IMR-90 (cell line): ENCODE measurements around the gene SLC16A5. TPM values are rescaled to one million over a fixed set of nuclear protein-coding genes. Genes with fewer than 3 reads are reported as not detected.
"Not testable (repeated sequence)": the region's sequence is repeated elsewhere in the genome, so short reads cannot be mapped to it uniquely, and the experiment has no call there.

Source experiments
- ATAC-seq: fragments of 200-7000 bp; cut with Tn5 transposase; 2 replicates; pipeline ENCODE4 v1.9.1; 2020; ENCODE audit warnings: low read depth, mild to moderate bottlenecking, moderate library complexity
- BruUV-seq: library from RNA; stranded (reverse); fragments of 400-500 nt; replicated peaks from 2 replicates; lab custom pipeline; 2021; lab: Mats Ljungman, UMichigan
- CTCF ChIA-PET: fragments of 300-600 bp; formaldehyde crosslinking; extraction: SDS; loops from one replicate; lab custom pipeline; 2021; ENCODE audit warnings: antibody characterized with exemption; lab: Yijun Ruan, JAX
- POLR2A ChIA-PET: fragments of 300-600 bp; sonication (Branson Sonifier 250); formaldehyde crosslinking; loops from one replicate; lab custom pipeline; 2022; ENCODE audit warnings: antibody characterized with exemption; ENCODE audit not compliant: unreplicated experiment; lab: Charles Lee
- DNase-seq: peaks from one replicate; pipeline ENCODE4 v3.0.0; 2013
- H2AFZ ChIP-seq: replicated peaks from 2 replicates; pipeline ENCODE3; 2013; ENCODE audit warnings: low read length, mild to moderate bottlenecking; ENCODE audit not compliant: poor library complexity
- H2AK5ac ChIP-seq: 2 replicates; pipeline ENCODE4 v1.6.1; 2013; ENCODE audit warnings: low read depth, low read length, inconsistent platforms
- H2AK9ac ChIP-seq: replicated peaks from 2 replicates; pipeline ENCODE3; 2013; ENCODE audit warnings: mild to moderate bottlenecking, low read depth, low read length, moderate library complexity; ENCODE audit not compliant: poor library complexity
- H2BK120ac ChIP-seq: 2 replicates; pipeline ENCODE4 v1.6.1; 2013; ENCODE audit warnings: low read depth, low read length, inconsistent platforms
- H2BK15ac ChIP-seq: 3 replicates; pipeline ENCODE4 v1.6.1; 2013; ENCODE audit warnings: low read depth, low read length, inconsistent platforms
- H2BK20ac ChIP-seq: 2 replicates; pipeline ENCODE4 v1.6.1; 2013; ENCODE audit warnings: low read depth, mild to moderate bottlenecking, inconsistent platforms, low read length, moderate library complexity
- H2BK5ac ChIP-seq: 2 replicates; pipeline ENCODE4 v1.6.1; 2013; ENCODE audit warnings: mild to moderate bottlenecking, low read depth, low read length, inconsistent platforms; ENCODE audit not compliant: poor library complexity, severe bottlenecking
- H3K14ac ChIP-seq: replicated peaks from 2 replicates; pipeline ENCODE4 v1.6.1; 2013; ENCODE audit warnings: low read depth, low read length, inconsistent platforms
- H3K18ac ChIP-seq: 2 replicates; pipeline ENCODE4 v1.6.1; 2013; ENCODE audit warnings: low read depth, low read length, control low read depth
- H3K23ac ChIP-seq: 2 replicates; pipeline ENCODE4 v1.6.1; 2013; ENCODE audit warnings: low read depth, low read length, inconsistent platforms
- H3K27ac ChIP-seq: 2 replicates; pipeline ENCODE4 v1.5.1; 2013; ENCODE audit warnings: mild to moderate bottlenecking, control low read depth, low read length; ENCODE audit not compliant: insufficient read depth
- H3K27me3 ChIP-seq: 2 replicates; pipeline ENCODE4 v1.6.1; 2013; ENCODE audit warnings: low read length; ENCODE audit not compliant: control insufficient read depth, insufficient read depth
- H3K36me3 ChIP-seq: 2 replicates; pipeline ENCODE4 v1.6.1; 2013; ENCODE audit warnings: low read length, mixed read lengths; ENCODE audit not compliant: control insufficient read depth, insufficient read depth
- H3K4ac ChIP-seq: 2 replicates; pipeline ENCODE4 v1.6.1; 2013; ENCODE audit warnings: low read depth, low read length, inconsistent platforms
- H3K4me1 ChIP-seq: 2 replicates; pipeline ENCODE4 v1.6.1; 2013; ENCODE audit warnings: low read length, mixed read lengths; ENCODE audit not compliant: control insufficient read depth, insufficient read depth
- H3K4me2 ChIP-seq: 2 replicates; pipeline ENCODE4 v1.6.1; 2013; ENCODE audit warnings: low read depth, mild to moderate bottlenecking, control low read depth, low read length, moderate library complexity
- H3K4me3 ChIP-seq: 2 replicates; pipeline ENCODE4 v1.5.1; 2013; ENCODE audit warnings: low read depth, mild to moderate bottlenecking, control low read depth, low read length, moderate library complexity; ENCODE audit not compliant: insufficient read depth
- H3K56ac ChIP-seq: 2 replicates; pipeline ENCODE4 v1.6.1; 2013; ENCODE audit warnings: low read length, inconsistent platforms; ENCODE audit not compliant: insufficient read depth; ENCODE audit errors: extremely low read depth
- H3K79me1 ChIP-seq, 2 experiments: 2 replicates each; pipeline ENCODE4 v1.6.1; 2013; ENCODE audit warnings: low read length in 2 of 2, inconsistent platforms in 1 of 2, low read depth in 1 of 2
- H3K9ac ChIP-seq: 2 replicates; pipeline ENCODE4 v1.6.1; 2013; ENCODE audit warnings: low read depth, low read length, control low read depth
- H3K9me1 ChIP-seq: 2 replicates; pipeline ENCODE4 v1.6.1; 2013; ENCODE audit warnings: low read length, inconsistent platforms; ENCODE audit not compliant: insufficient read depth
- H3K9me3 ChIP-seq: 2 replicates; pipeline ENCODE4 v1.6.1; 2013; ENCODE audit warnings: low read length; ENCODE audit not compliant: control insufficient read depth, insufficient read depth
- H4K20me1 ChIP-seq: 2 replicates; pipeline ENCODE4 v1.6.1; 2013; ENCODE audit warnings: low read length, inconsistent platforms; ENCODE audit not compliant: insufficient read depth
- H4K5ac ChIP-seq: 2 replicates; pipeline ENCODE4 v1.6.1; 2013; ENCODE audit warnings: mild to moderate bottlenecking, low read depth, low read length, control low read depth
- H4K8ac ChIP-seq, 2 experiments: 2 replicates each; pipeline ENCODE4 v1.6.1; 2013; ENCODE audit warnings: low read depth in 2 of 2, low read length in 2 of 2, control low read depth in 1 of 2, inconsistent platforms in 1 of 2
- H4K91ac ChIP-seq: 2 replicates; pipeline ENCODE4 v1.6.1; 2013; ENCODE audit warnings: low read depth, low read length, inconsistent platforms; ENCODE audit not compliant: insufficient read depth
- ELK1 ChIP-seq: fragments of 150-350 bp; IDR thresholded peaks from 2 replicates; pipeline ENCODE4 v1.6.1; 2016; ENCODE audit warnings: low read depth, mild to moderate bottlenecking, low read length, moderate library complexity, borderline replicate concordance
- MAZ ChIP-seq: IDR thresholded peaks from 2 replicates; pipeline ENCODE4 v1.6.1; 2012; ENCODE audit warnings: low read depth, mild to moderate bottlenecking, low read length, improper control_type of control experiment, moderate library complexity, borderline replicate concordance
- RCOR1 ChIP-seq: IDR thresholded peaks from 2 replicates; pipeline ENCODE4 v1.6.1; 2012; ENCODE audit warnings: mild to moderate bottlenecking, low read length, improper control_type of control experiment; ENCODE audit not compliant: insufficient replicate concordance
- RFX5 ChIP-seq: IDR thresholded peaks from 2 replicates; pipeline ENCODE4 v1.8.0; 2012; ENCODE audit warnings: low read depth, mild to moderate bottlenecking, low read length, moderate library complexity
- WGBS, 2 experiments: methylation state at CpG; one replicate each; pipeline versions ENCODE4 v1.1.5 to v1.1.7; 2013; ENCODE audit warnings: missing lambda C conversion rate in 2 of 2; ENCODE audit not compliant: insufficient read length in 1 of 2; ENCODE audit errors: extremely low coverage in 2 of 2; 5-methylcytosine and 5-hydroxymethylcytosine counted together
- dilution Hi-C: fragments of 300-500 bp; cut with HindIII; formaldehyde crosslinking; loops from one replicate; pipeline ENCODE4 v1.14.3; 2018; ENCODE audit warnings: low sequenced_read_pairs; ENCODE audit not compliant: unreplicated experiment
- in situ Hi-C: fragments of 300-500 bp; cut with MboI; formaldehyde crosslinking; loops from 3 replicates; pipeline ENCODE4 v1.14.3; 2019; ENCODE audit warnings: low sequenced_read_pairs, inconsistent platforms, mixed read lengths
- intact Hi-C: fragments of 100-400 bp; cut with micrococcal nuclease; formaldehyde crosslinking; loops from 2 replicates; pipeline ENCODE4 v1.10.0; 2022
- polyA plus RNA-seq, 3 experiments: library from polyadenylated mRNA; depleted of rRNA; stranded (reverse); fragments of >200 nt; gene quantifications; 2 replicates each; pipeline ENCODE4 v1.2.3, GENCODE V29; 2012; ENCODE audit warnings: low replicate concordance in 1 of 3
- total RNA-seq: library from RNA; depleted of rRNA; stranded (reverse); fragments of >200 nt; gene quantifications from 2 replicates; pipeline ENCODE4 v1.2.3, GENCODE V29; 2012
- TF ChIP-seq, protein P1 (sequence below): conservative IDR thresholded peaks from 2 replicates; pipeline ENCODE4 v1.5.1; 2012; ENCODE audit warnings: mild to moderate bottlenecking, low read depth, low read length, improper control_type of control experiment

Gene SLC16A5
- total and polyA plus RNA-seq, 2 of the 4 experiments (the other 2 are of a cell fraction): 1.8 to 7.1 TPM

DNA sequence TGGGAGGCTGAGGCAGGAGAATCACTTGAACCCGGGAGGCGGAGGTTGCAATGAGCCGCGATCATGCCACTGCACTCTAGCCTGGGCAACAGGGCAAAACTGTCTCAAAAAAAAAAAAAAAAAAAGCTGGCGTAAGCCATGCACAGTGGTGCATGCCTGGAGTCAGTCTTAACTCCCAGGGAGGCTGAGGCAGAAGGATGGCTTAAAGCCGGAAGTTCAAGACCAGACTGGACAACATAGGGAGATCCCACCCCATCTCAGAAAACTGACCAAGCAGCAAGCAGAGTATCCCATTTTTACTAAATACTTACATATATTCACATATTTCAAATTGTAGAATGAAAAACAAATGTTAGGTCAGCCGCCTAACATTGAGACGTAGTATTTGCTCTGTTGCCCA lies 39.2 kb downstream of the SLC16A5 start:
- no peak overlapping the region for H2AK9ac ChIP-seq
- no peak overlapping the region for H3K23ac ChIP-seq
- H4K20me1 ChIP-seq: peaks cover 12% of the 10 kb centered on the region
- in situ Hi-C loops: no loop called here
- peaks cover 15% of the 10 kb centered on the region for H3K36me3 ChIP-seq
- no peak for ATAC-seq
- POLR2A ChIA-PET: no interaction called here
- no peak overlapping the region for H3K27ac ChIP-seq
- peaks cover 2% of the 10 kb centered on the region; the same call in 1 of the 2 replicates for H3K4me1 ChIP-seq
- no peak overlapping the region for H2BK15ac ChIP-seq
- H3K14ac ChIP-seq: no peak overlapping the region
- H4K5ac ChIP-seq: no peak overlapping the region
- H3K4ac ChIP-seq: no peak overlapping the region
- 94% methylated on average over 5 of the region's 8 CpGs; no CpG with 5 or more reads in 1 of the 2 experiments for WGBS, 2 experiments
- no peak overlapping the region for H2BK120ac ChIP-seq
- CTCF ChIA-PET: interaction anchor here (0.6 to 3.6 kb wide), 2 partner anchors 13 to 464 kb away, joined by 3 to 13 read pairs; no protein-coding TSS in a partner anchor
- peaks cover 7 to 59% of the 10 kb centered on the region in 2 experiments; a peak in 3 of 4 replicates for H3K79me1 ChIP-seq
- no peak overlapping the region for H3K4me2 ChIP-seq
- H3K4me3 ChIP-seq: no peak overlapping the region
- intact Hi-C loops: no loop called here
- H4K8ac ChIP-seq: no peak overlapping the region
- dilution Hi-C loops: no loop called here
- no peaks in the 10 kb centered on the region for H3K9me3 ChIP-seq
- peaks cover 27% of the 10 kb centered on the region for H3K9me1 ChIP-seq
- H3K27me3 ChIP-seq: no peaks in the 10 kb centered on the region
- no peak overlapping the region for H2AFZ ChIP-seq
- no peak overlapping the region for H2AK5ac ChIP-seq
- no TSS peak for BruUV-seq
- H2BK5ac ChIP-seq: no peak overlapping the region
- no peak overlapping the region for H2BK20ac ChIP-seq
- no peak for DNase-seq
- TF ChIP-seq, protein P1, sequence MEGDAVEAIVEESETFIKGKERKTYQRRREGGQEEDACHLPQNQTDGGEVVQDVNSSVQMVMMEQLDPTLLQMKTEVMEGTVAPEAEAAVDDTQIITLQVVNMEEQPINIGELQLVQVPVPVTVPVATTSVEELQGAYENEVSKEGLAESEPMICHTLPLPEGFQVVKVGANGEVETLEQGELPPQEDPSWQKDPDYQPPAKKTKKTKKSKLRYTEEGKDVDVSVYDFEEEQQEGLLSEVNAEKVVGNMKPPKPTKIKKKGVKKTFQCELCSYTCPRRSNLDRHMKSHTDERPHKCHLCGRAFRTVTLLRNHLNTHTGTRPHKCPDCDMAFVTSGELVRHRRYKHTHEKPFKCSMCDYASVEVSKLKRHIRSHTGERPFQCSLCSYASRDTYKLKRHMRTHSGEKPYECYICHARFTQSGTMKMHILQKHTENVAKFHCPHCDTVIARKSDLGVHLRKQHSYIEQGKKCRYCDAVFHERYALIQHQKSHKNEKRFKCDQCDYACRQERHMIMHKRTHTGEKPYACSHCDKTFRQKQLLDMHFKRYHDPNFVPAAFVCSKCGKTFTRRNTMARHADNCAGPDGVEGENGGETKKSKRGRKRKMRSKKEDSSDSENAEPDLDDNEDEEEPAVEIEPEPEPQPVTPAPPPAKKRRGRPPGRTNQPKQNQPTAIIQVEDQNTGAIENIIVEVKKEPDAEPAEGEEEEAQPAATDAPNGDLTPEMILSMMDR: no peak
- no peak for TF ChIP-seq ELK1
- TF ChIP-seq RCOR1: no peak
- TF ChIP-seq RFX5: no peak
- TF ChIP-seq MAZ: no peak
- H3K9ac ChIP-seq: no peak overlapping the region
- no peak overlapping the region for H4K91ac ChIP-seq
- no peak overlapping the region for H3K18ac ChIP-seq
- H3K56ac ChIP-seq: no peak overlapping the region

DNA sequence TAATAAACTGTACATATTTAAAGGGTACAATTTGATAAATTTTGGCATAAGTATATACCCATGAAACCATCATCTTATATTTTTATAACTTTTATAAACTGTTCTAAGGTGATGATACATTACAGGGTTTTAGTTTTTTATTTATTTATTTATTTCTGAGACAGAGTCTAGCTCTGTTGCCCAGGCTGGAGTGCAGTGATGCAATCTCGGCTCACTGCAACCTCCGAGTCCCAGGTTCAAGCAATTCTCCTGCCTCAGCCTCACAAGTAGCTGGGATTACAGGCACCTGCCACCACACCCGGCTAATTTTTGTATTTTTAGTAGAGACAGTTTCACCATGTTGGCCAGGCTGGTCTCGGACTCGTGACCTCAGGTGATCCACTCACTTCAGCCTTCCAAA lies 40.2 kb downstream of the SLC16A5 start:
- H3K4me3 ChIP-seq, H4K8ac ChIP-seq, H3K56ac ChIP-seq, H3K9me3 ChIP-seq, H3K14ac ChIP-seq, intact Hi-C loops, H3K27me3 ChIP-seq, H2AK5ac ChIP-seq, H2BK120ac ChIP-seq, H4K91ac ChIP-seq, dilution Hi-C loops, H3K23ac ChIP-seq, ATAC-seq, BruUV-seq, in situ Hi-C loops, H3K4me2 ChIP-seq, H2BK20ac ChIP-seq, H3K4ac ChIP-seq, H3K4me1 ChIP-seq, H3K18ac ChIP-seq, DNase-seq, H2AK9ac ChIP-seq, H2BK5ac ChIP-seq, H3K27ac ChIP-seq, H3K9ac ChIP-seq, H2AFZ ChIP-seq, H2BK15ac ChIP-seq, H4K5ac ChIP-seq, POLR2A ChIA-PET: not testable (repeated sequence)
- 100% methylated on average over 2 of the region's 5 CpGs; no CpG with 5 or more reads in 1 of the 2 experiments for WGBS, 2 experiments
- CTCF ChIA-PET: interaction anchor here (0.9 kb wide), 1 partner anchor 68 kb away, joined by 11 read pairs; no protein-coding TSS in a partner anchor
- Histone ChIP-seq H4K20me1 (peaks cover 12% of the 10 kb centered on the region), H3K9me1 (peaks cover 27% of the 10 kb centered on the region), H3K79me1 (peaks cover 12 to 66% of the 10 kb centered on the region in 2 experiments), H3K36me3 (peaks cover 15% of the 10 kb centered on the region)
